ENCODE results near the gene KCNQ1OT1. TPM values are rescaled to one million over a fixed set of nuclear protein-coding genes. Genes with fewer than 3 reads are reported as not detected.

The KCNQ1OT1 gene
- total and polyA plus RNA-seq, 2 of the 4 experiments (the other 2 are of a cell fraction): 0.14 to 2.0 TPM

GRCh38 chr11:2748061-2748813, 48.4 kb upstream of the KCNQ1OT1 start:
- DNase-seq: no peak
- POLR2A ChIA-PET (ENCODE audit: unreplicated experiment): no interaction called here

More at GRCh38 chr11:2748061-2748813, 48.4 kb upstream of the KCNQ1OT1 start:
- in situ Hi-C loops (cut with MboI; ENCODE audit: low sequenced_read_pairs) (no loop called here), dilution Hi-C loops (cut with HindIII; ENCODE audit: low sequenced_read_pairs, unreplicated experiment) (no loop called here), intact Hi-C loops (cut with micrococcal nuclease) (no loop called here)
- no peak overlapping the region for H3K27ac ChIP-seq (ENCODE audit: insufficient read depth, low read length)
- no peaks in the 10 kb centered on the region for H3K36me3 ChIP-seq (ENCODE audit: control insufficient read depth, insufficient read depth, low read length)
- H4K20me1 ChIP-seq (ENCODE audit: insufficient read depth, low read length): no peaks in the 10 kb centered on the region
- no peaks in the 10 kb centered on the region for H3K79me1 ChIP-seq (ENCODE audit: low read depth in 1 of 2, low read length in 2 of 2)
- no peak overlapping the region for H3K18ac ChIP-seq (ENCODE audit: low read depth, low read length)
- H3K9me3 ChIP-seq (ENCODE audit: control insufficient read depth, insufficient read depth, low read length): no peaks in the 10 kb centered on the region
- no peak overlapping the region for H2AK9ac ChIP-seq (replicated peaks; ENCODE audit: low read depth, low read length, poor library complexity)
- no peak overlapping the region for H3K9ac ChIP-seq (ENCODE audit: low read depth, low read length)
- peaks cover 28% of the 10 kb centered on the region for H3K27me3 ChIP-seq (ENCODE audit: control insufficient read depth, insufficient read depth, low read length)
- no peaks in the 10 kb centered on the region for H3K9me1 ChIP-seq (ENCODE audit: insufficient read depth, low read length)
- no peak overlapping the region for H2AFZ ChIP-seq (replicated peaks; ENCODE audit: low read length, poor library complexity)
- no peak overlapping the region for H2BK15ac ChIP-seq (ENCODE audit: low read depth, low read length)
- H2BK20ac ChIP-seq (ENCODE audit: low read depth, low read length): no peak overlapping the region
- H3K4me2 ChIP-seq (ENCODE audit: low read depth, low read length): no peak overlapping the region
- 79% methylated on average over 4 of the region's 11 CpGs; no CpG with 5 or more reads in 1 of the 2 experiments for WGBS, 2 experiments (ENCODE audit: extremely low coverage in 2 of 2, insufficient read length in 1 of 2)
- H2BK5ac ChIP-seq (ENCODE audit: low read depth, low read length, poor library complexity, severe bottlenecking): no peak overlapping the region
- no peak overlapping the region for H4K8ac ChIP-seq (ENCODE audit: low read depth in 2 of 2, low read length in 2 of 2)
- H2BK120ac ChIP-seq (ENCODE audit: low read depth, low read length): no peak overlapping the region
- ATAC-seq (ENCODE audit: low read depth): no peak
- H3K14ac ChIP-seq (replicated peaks; ENCODE audit: low read depth, low read length): no peak overlapping the region
- CTCF ChIA-PET: no interaction called here
- H3K56ac ChIP-seq (ENCODE audit: extremely low read depth, insufficient read depth, low read length): no peak overlapping the region
- no peak overlapping the region for H3K4ac ChIP-seq (ENCODE audit: low read depth, low read length)
- H3K4me1 ChIP-seq (ENCODE audit: control insufficient read depth, insufficient read depth, low read length): no peaks in the 10 kb centered on the region
- H3K4me3 ChIP-seq (ENCODE audit: insufficient read depth, low read depth, low read length): no peak overlapping the region
- no peak for TF ChIP-seq BHLHE40 (IDR thresholded peaks at IDR 0.05; ENCODE audit: low read depth, low read length)
- TF ChIP-seq NFE2L2 (IDR thresholded peaks at IDR 0.05; ENCODE audit: low read depth, low read length): no peak
- TF ChIP-seq FOS (IDR thresholded peaks at IDR 0.05; ENCODE audit: low read depth, low read length): no peak
- no peak for TF ChIP-seq CEBPB (IDR thresholded peaks at IDR 0.05; ENCODE audit: low read depth, low read length)
- no peak for TF ChIP-seq RCOR1 (IDR thresholded peaks at IDR 0.05; ENCODE audit: insufficient replicate concordance, low read length)
- TF ChIP-seq POLR2A (IDR thresholded peaks at IDR 0.05; ENCODE audit: low read depth, low read length): no peak
- TF ChIP-seq CHD1 (IDR thresholded peaks at IDR 0.05; ENCODE audit: low read depth, low read length): no peak
- TF ChIP-seq, protein P1, sequence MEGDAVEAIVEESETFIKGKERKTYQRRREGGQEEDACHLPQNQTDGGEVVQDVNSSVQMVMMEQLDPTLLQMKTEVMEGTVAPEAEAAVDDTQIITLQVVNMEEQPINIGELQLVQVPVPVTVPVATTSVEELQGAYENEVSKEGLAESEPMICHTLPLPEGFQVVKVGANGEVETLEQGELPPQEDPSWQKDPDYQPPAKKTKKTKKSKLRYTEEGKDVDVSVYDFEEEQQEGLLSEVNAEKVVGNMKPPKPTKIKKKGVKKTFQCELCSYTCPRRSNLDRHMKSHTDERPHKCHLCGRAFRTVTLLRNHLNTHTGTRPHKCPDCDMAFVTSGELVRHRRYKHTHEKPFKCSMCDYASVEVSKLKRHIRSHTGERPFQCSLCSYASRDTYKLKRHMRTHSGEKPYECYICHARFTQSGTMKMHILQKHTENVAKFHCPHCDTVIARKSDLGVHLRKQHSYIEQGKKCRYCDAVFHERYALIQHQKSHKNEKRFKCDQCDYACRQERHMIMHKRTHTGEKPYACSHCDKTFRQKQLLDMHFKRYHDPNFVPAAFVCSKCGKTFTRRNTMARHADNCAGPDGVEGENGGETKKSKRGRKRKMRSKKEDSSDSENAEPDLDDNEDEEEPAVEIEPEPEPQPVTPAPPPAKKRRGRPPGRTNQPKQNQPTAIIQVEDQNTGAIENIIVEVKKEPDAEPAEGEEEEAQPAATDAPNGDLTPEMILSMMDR (conservative IDR thresholded peaks at IDR 0.05; ENCODE audit: low read depth, low read length): no peak
- no peak for TF ChIP-seq USF2 (IDR thresholded peaks at IDR 0.05; ENCODE audit: low read depth, low read length)
- TF ChIP-seq RAD21 (IDR thresholded peaks at IDR 0.05; ENCODE audit: low read length): no peak
- H2AK5ac ChIP-seq (ENCODE audit: low read depth, low read length): no peak overlapping the region
- H3K23ac ChIP-seq (ENCODE audit: low read depth, low read length): no peak overlapping the region
- BruUV-seq (replicated peaks): no TSS peak
- no peak overlapping the region for H4K91ac ChIP-seq (ENCODE audit: insufficient read depth, low read depth, low read length)
- no peak overlapping the region for H4K5ac ChIP-seq (ENCODE audit: low read depth, low read length)
